HG03439 (cell line): ENCODE data around the gene SUN2.

Source experiments
- ATAC-seq: cut with Tn5 transposase; IDR thresholded peaks from one replicate; pipeline ENCODE4 v1.9.1; 2021; ENCODE audit warnings: mild to moderate bottlenecking, moderate library complexity; ENCODE audit not compliant: unreplicated experiment

Gene SUN2

GRCh38 chr22:38720350-38720749, 35.4 kb downstream of the SUN2 start:
- no peak for ATAC-seq

DNA sequence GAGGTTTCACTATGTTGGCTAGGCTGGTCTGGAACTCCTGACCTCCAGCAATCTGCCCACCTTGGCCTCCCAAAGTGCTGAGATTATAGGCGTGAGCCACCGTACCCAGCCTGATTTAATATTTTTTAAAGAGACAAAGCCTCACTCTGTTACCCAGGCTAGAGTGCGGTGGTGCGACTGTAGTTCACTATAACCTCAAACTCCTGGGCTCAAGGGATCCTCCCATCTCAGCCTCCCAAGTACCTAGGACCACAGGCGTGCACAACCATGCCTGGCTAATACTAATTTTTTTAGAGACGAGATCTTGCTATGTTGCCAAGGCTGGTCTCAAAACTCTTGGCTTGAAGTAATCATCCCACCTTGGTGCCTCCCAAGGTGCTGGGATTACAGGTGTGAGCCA, 36.6 kb downstream of the SUN2 start:
- no peak for ATAC-seq

- ATAC-seq, result no peak
Observed at GRCh38 chr22:38718414-38718813, 37.4 kb downstream of the SUN2 start.

DNA sequence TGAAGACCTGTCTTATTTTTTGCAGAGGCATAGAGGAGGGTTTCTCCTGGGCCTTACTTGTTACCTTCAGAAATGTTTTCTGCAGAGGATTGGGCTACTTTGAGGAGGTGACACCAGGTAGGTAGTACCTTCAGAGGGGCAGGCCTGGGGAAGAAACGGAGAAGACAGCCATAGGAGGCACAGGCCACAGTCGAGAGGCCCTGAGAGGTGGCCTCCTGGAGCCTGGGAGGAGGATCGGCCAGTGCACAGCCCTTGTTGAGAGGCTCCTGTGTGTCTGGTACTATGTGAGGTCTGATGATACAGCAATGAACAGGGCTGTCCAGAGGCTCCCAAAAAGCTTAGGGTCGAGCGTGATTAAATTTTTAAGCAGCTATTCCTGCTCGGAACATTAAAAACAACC, 38.6 kb downstream of the SUN2 start:
- ATAC-seq, result no peak

- ATAC-seq, result no peak
Observed at GRCh38 chr22:38716826-38717225, 39.0 kb downstream of the SUN2 start.

DNA sequence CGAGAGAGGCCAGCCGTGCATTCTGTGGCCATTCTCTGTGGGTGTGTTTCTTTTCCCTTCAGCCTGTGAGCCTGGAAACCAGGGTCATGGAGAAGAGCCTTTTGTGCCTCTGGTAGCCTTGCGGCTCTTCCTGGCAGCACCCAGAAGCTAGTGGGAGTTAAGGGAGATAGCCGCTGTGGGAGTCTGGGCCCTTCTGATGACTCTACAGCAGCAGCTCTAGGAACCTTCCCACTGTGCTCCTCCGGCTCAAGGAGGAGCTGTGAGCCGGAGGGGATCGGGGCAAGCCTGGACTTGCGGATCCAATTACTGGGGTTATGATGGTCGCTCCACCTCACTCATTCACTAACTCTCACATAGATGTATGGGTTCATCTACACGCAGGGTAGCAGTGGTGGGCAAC, 39.5 kb downstream of the SUN2 start:
- no peak for ATAC-seq

DNA sequence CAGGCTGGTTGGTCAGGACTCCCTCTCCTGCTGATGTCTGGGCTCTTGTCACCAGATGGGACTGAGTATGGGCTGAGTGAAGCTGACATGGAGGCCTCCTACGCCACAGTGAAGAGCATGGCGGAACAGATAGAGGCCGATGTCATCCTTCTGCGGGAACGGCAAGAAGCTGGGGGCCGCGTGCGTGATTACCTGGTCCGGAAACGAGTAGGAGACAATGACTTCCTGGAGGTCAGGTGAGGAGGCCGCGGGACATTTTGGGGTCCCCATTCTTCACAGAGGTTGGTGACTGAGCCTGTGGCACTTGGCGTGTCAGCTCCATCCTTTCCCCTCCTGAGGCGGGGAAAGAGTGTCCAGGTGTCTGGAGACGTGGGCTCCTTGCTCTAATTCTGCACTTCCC, 39.9 kb downstream of the SUN2 start:
- ATAC-seq, result no peak

DNA sequence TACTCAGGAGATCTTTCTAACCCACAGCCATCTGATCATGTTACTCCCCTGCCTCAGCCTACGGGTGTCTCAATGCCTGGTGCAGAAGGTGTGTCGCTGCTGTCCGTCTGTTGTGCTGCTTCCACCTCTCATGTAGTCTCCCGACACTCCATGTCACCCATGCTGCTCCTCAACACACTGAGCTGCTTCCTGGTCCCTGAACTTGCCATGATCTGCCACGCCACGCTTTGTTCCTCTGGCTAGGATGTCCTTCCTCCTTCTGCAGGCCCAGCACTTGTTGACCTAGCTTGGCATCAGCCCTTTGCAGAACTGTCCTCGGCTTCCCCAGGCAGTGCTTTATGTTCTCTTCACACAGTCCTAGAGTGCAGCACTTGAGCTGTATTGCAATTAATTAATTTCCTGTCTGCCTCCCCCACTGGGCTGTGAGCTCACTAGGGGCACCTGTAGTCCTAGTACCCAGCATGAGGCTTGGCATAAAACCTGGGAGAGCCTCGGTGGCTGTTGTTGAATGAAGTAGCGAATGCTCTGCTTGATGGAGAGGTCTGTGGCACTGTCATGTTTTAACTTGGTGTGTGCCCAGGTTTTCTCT, 40.5 kb downstream of the SUN2 start:
- no peak for ATAC-seq

DNA sequence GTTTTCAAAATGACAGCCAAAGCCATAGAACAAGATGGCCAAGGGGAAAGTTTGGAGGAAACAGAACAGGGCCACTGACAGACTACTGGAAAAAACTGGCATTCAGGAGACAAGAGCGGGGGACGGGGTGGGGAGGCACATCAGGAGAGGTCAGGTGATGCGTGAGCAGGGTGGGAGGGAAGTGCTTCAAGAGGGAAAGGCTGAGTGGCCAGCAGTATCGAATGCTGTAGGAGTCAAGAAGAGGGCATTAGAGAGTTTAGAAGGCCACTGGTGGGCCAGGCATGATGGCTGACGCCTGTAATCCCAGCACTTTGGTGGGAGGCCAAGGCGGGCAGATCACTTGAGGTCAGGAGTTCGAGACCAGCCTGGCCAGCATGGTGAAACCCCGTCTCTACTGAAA, 41.9 kb downstream of the SUN2 start:
- no peak for ATAC-seq

GRCh38 chr22:38712486-38713207, 43.2 kb downstream of the SUN2 start:
- ATAC-seq, result no peak

DNA sequence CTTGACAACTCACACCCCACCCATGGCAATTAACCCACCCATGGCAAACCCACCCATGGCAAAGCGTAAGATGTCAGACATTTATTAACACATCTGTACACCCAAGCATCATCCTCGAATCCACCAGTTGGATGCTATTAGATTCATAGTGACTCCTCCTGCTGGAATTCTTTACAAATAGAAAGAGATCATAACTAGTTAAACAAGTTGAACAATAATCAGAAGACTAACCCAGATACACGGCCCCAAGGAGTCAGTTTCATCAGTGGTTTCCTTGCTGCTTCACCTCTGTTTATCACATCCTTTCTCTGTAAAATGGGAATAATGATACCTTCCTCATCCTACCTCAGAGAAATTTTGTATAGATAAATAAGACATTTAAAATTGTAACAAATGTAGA, 44.9 kb downstream of the SUN2 start:
- ATAC-seq, result no peak

DNA sequence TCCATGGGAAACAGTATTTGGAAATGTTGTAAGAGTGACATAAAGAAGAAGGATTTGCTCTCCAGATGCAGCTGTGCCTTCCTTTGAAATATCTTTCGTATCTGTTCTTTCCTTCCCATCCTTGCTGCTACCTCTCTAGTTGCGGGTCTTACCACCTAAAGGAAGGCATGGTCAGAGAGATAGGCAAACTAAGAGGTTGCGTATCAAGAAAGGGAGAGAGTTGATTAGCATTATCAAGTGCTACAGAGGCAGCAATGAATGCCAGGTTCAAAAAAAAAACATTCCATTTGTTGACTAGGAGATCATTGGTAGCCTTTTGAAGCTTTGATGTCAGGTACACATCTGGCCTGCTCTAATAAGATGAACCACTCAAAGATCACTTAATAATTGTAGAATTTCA, 45.4 kb downstream of the SUN2 start:
- no peak for ATAC-seq

DNA sequence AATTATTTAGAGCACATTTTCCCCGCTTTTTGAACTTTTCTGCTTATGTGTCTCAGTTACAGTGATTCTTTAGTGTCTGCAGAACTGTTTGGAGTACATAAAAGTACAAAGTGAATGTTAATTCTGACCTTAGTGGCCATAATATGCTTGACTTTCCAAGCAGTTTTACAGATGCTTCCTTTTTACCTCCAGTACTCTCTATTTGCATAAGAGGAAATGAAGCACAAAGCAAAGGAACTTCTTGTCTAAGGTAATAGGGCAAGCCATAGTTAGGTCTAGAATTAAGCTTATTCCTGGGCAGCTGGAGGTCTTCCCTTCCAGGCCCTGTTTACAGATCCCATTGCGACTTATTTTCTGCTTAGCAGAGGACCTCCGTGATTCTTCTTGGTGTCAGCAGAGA, 46.5 kb downstream of the SUN2 start:
- ATAC-seq, result no peak

- no peak for ATAC-seq
Observed at GRCh38 chr22:38707984-38708383, 47.8 kb downstream of the SUN2 start.

DNA sequence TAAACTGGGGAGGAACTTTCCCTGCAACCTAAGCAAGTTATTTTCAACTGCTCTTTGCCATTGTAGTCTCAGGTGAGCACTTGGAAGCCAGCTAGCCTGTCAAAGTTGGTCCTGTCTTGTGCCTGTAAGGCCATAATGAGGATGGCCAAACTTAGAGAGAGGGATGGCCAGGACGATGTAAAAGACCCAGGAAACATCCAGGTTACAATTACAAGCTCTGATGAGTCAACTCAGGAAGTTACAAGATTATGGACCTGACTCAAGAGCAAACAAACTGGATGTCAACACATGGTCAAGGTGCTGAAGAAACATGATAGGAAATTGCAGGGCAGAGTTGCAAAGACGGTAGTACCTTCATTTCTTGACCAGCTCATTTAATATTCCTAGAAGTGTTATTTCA, 48.5 kb downstream of the SUN2 start:
- ATAC-seq, result no peak

GRCh38 chr22:38706901-38707195, 49.0 kb downstream of the SUN2 start:
- ATAC-seq, result no peak

- peak; percentile 4 for ATAC-seq
Observed at GRCh38 chr22:38706101-38706900, 49.5 kb downstream of the SUN2 start.

- ATAC-seq, result peak; percentile 72
Observed at GRCh38 chr22:38705235-38706100, 50.3 kb downstream of the SUN2 start, which contains the start of gene GTPBP1. TSS of gene GTPBP1 (plus strand) at chr22:38705944. CDS start at chr22:38705956, 12 bp downstream.

DNA sequence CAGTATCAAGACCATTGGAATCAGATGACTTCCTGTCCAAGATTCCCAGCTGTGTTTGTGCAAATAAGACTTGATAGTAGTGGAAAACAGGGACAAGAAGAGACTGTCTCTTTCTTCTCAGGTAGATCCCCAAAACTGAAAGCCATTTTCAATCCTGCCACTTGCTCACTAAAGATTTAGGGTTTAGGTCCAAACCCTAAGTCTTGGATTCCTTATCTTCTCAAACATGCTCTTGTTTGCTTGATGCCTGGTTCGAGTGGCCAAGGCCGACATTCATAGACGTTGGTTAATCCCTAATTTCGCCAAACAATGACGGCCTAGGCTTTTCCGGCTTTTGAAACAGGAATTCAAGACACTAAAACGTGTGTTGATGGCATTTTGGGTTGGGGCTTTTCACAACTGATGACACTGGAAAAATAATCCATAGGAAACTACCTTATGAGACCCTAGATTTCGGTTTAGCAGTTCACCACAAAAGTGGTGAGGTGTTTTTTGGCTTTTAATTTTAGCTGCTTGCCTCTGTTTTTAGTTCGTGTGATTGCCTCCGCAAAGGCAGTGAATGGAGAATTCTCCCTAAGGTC, 51.1 kb downstream of the SUN2 start:
- ATAC-seq, result no peak

GRCh38 chr22:38700789-38701628, 54.8 kb downstream of the SUN2 start, which contains the start of gene JOSD1:
TSS of gene JOSD1 (minus strand) at chr22:38700943. CDS start at chr22:38699987, 956 bp downstream.
- ATAC-seq, result peak; percentile 42
